MG63 (cell line): Measurements from ENCODE around the gene MYO19. TPM values are rescaled to one million over a fixed set of nuclear protein-coding genes. Genes with fewer than 3 reads are reported as not detected.

Source experiments
- DNase-seq: peaks from one replicate; pipeline ENCODE4 v3.0.0-alpha.2; 2020
- H3K27me3 ChIP-seq: fragments of 250-450 bp; sonication (Bioruptor Pico); 2 replicates; pipeline ENCODE4 v1.5.1; 2020; ENCODE audit warnings: mild to moderate bottlenecking, moderate library complexity
- H3K36me3 ChIP-seq: fragments of 250-450 bp; sonication (Bioruptor Pico); 2 replicates; pipeline ENCODE4 v1.5.1; 2020; ENCODE audit warnings: mild to moderate bottlenecking, moderate library complexity
- H3K4me3 ChIP-seq: fragments of 250-450 bp; sonication (Bioruptor Pico); 2 replicates; pipeline ENCODE4 v1.5.1; 2020; ENCODE audit warnings: mild to moderate bottlenecking, moderate library complexity
- H3K9me3 ChIP-seq: fragments of 250-450 bp; sonication (Bioruptor Pico); 2 replicates; pipeline ENCODE4 v1.5.1; 2020; ENCODE audit warnings: mild to moderate bottlenecking, moderate library complexity
- total RNA-seq: library from RNA; depleted of rRNA; stranded (reverse); fragments of >200 nt; shearing (Covaris generic); gene quantifications from 2 replicates; pipeline ENCODE4 v1.2.3, GENCODE V29; 2014; ENCODE audit warnings: low replicate concordance

MYO19 gene
- total RNA-seq, 1 experiment from 2014 or later: 73.9 TPM

DNA sequence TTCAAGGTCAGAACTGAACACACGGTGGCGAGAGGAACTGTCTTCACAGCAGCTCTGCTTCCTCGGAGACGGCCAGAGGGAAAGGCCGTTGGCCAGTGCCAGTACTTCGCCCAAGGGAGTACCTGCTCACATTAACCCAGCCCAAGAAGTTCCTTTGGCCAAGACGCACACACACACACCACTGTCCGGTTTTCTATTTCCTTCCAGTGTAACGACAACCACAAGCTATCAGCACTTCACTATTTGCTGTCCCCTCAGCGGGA is 9.3 kb upstream of the MYO19 start:
- Histone ChIP-seq H3K36me3 (peaks cover 71% of the 10 kb centered on the region), H3K9me3 (no peaks in the 10 kb centered on the region), H3K4me3 (peak overlapping the region; percentile 98), H3K27me3 (no peaks in the 10 kb centered on the region)
- DNase-seq: peak; percentile 52

DNA sequence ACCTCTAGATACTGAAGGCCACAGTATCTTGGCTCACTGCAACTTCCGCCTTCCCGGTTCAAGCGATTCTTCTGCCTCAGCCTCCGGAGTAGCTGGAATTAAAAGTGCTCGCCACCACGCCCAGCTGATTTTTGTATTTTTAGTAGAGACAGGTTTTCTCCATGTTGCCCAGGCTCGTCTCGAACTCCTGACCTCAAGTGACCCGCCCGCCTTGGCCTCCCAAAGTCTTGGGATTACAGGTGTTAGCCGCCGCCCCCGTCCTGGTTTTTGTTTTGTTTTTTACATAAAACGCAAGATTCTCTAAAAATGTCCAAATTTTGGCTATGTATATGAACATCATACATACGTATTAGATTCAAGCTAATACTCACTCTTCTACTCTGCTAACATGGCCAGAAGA is 8.1 kb upstream of the MYO19 start:
- H3K4me3 ChIP-seq: no peak overlapping the region
- DNase-seq: no peak
- no peaks in the 10 kb centered on the region for H3K27me3 ChIP-seq
- H3K36me3 ChIP-seq: peaks cover 74% of the 10 kb centered on the region
- no peaks in the 10 kb centered on the region for H3K9me3 ChIP-seq

DNA sequence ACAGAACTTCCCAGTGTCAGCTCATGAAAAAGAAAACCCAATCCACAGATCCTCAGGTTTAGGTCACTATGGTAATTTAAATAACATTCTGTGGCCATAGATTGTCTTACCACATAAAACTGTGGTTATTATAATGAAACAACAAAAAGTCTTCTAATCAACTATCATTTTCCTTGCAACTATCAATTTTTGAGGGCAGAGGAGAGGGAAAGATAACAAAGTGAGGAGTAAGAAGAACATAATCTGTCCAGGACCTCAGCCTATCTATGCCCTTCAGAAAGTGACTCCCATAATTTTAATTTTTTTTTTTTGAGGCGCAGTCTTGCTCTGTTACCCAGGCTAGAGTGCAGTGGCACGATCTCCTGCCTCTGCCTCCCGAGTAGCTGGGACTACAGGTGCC is 6.0 kb upstream of the MYO19 start:
- H3K9me3 ChIP-seq: no peaks in the 10 kb centered on the region
- H3K36me3 ChIP-seq: peaks cover 72% of the 10 kb centered on the region
- no peaks in the 10 kb centered on the region for H3K27me3 ChIP-seq
- no peak overlapping the region for H3K4me3 ChIP-seq
- DNase-seq: no peak

DNA sequence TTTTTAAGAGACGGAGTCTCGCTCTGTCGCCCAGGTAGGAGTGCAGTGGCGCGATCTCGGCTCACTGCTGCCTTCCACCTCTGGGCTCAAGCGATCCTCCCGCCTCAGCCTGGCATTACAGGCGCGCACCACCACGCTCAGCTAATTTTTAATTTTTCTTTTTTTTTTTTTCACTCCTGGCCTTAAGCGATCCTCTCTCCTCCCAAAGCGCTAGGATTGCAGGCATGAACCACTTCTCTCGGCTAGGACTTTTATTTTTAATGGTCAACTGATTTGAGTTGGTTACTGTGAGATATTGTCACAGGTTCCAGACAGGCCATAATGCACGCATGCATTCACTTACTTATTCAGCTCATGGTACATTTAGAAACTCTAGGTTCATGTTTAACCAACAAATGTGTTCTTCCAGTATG is 1.0 kb upstream of the MYO19 start:
- peaks cover 82% of the 10 kb centered on the region for H3K36me3 ChIP-seq
- H3K27me3 ChIP-seq: no peaks in the 10 kb centered on the region
- DNase-seq: no peak
- H3K9me3 ChIP-seq: no peaks in the 10 kb centered on the region
- H3K4me3 ChIP-seq: peak overlapping the region; percentile 100

- Histone ChIP-seq H3K36me3 (peaks cover 84% of the 10 kb centered on the region), H3K27me3 (no peaks in the 10 kb centered on the region), H3K4me3 (peak overlapping the region; percentile 100), H3K9me3 (no peaks in the 10 kb centered on the region)
- DNase-seq: peak; percentile 79
These were observed 481 bp downstream of the MYO19 start for GRCh38 chr17:36533935-36534839.

DNA sequence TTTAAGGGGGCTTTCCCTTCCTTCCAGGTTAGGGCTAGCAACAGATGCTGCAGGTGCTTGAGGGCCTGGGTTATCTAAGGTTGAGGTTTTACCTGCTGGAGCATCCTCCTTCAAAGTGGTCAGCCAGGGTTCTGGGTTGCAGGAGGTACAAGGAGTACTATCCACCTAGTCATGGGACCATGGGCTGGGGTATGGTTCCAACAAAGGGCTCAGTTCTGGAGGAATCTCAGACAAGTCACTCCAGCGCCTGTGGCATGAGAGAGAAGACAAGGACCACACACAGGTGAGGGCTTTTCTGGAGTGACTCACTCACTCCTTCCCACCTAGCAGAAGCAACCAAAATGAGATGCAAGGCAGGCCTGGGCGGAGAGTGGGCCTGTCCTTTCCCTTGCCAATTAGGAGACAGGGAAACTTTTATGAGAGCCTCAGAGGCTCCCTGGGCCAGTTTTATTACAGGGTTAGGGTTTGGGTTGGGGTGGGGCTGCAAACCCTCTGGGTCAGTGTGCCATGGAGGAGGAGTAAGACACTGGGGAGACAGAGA is 2.2 kb downstream of the MYO19 start:
- DNase-seq: no peak
- peaks cover 83% of the 10 kb centered on the region for H3K36me3 ChIP-seq
- H3K27me3 ChIP-seq: no peaks in the 10 kb centered on the region
- no peaks in the 10 kb centered on the region for H3K9me3 ChIP-seq
- no peak overlapping the region for H3K4me3 ChIP-seq

DNA sequence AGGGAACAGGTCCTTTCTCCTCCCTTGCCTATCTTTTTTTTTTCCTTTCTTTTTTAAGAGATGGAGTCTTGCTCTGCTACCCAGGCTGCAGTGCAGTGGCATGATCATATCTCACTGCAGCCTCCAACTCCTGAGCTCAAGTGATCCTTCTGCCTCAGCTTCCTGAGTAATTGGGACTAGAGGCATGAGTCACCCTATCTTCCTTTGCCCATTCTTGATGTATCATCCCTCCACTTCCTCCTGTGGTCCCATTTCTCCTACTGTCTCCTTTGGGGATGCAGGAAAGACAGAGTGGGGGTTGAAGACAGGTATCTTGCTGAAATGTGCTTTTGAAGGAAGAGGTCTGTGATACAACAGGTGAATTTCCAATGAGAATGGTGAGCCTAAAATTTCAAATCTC is 5.5 kb downstream of the MYO19 start:
- Histone ChIP-seq H3K4me3 (no peak overlapping the region), H3K36me3 (peaks cover 92% of the 10 kb centered on the region), H3K27me3 (no peaks in the 10 kb centered on the region), H3K9me3 (no peaks in the 10 kb centered on the region)
- peak; percentile 64 for DNase-seq

DNA sequence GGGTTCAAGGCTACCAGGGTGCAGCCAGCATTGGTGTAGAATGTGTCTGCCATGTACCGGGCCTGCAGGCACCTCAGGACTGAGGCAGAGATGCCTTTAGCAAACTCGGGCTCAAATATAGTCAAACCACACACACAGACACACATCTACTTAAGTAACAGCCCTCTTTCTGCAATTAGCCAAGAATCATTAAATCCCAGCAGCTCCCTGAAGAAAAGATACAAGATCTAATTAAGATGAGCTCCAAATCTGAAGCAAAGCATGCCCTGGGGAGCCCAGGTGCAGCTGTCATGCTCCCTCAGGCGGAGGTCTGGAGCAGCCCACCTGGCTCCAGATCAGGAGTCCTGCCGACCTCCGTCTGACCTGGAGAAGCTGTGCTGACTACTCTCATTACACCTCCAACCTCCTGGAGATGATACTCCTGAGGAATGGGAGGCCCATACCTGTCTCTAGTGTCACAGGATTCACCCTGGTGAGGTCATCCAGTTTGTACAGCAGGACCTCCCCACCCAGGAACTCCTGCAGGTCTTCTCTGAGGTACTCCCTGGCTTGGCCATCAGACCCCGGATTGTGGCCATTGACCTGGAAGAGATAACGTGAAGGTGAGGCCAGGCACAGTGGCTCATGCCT is 6.9 kb downstream of the MYO19 start:
- no peak overlapping the region for H3K4me3 ChIP-seq
- no peak for DNase-seq
- H3K9me3 ChIP-seq: no peaks in the 10 kb centered on the region
- H3K36me3 ChIP-seq: peaks cover 89% of the 10 kb centered on the region
- no peaks in the 10 kb centered on the region for H3K27me3 ChIP-seq

- Histone ChIP-seq H3K4me3 (no peak overlapping the region), H3K27me3 (no peaks in the 10 kb centered on the region), H3K9me3 (no peaks in the 10 kb centered on the region), H3K36me3 (peaks cover 86% of the 10 kb centered on the region)
- DNase-seq: no peak
These were observed 8.8 kb downstream of the MYO19 start for GRCh38 chr17:36525888-36526287.

GRCh38 chr17:36525113-36525512 is 9.6 kb downstream of the MYO19 start:
- H3K27me3 ChIP-seq: no peaks in the 10 kb centered on the region
- H3K36me3 ChIP-seq: peaks cover 88% of the 10 kb centered on the region
- no peak overlapping the region for H3K4me3 ChIP-seq
- H3K9me3 ChIP-seq: no peaks in the 10 kb centered on the region
- DNase-seq: no peak

- no peak overlapping the region for H3K4me3 ChIP-seq
- no peak for DNase-seq
- H3K9me3 ChIP-seq: no peaks in the 10 kb centered on the region
- H3K36me3 ChIP-seq: peaks cover 81% of the 10 kb centered on the region
- no peaks in the 10 kb centered on the region for H3K27me3 ChIP-seq
These were observed 10.2 kb downstream of the MYO19 start for GRCh38 chr17:36524428-36524876.

DNA sequence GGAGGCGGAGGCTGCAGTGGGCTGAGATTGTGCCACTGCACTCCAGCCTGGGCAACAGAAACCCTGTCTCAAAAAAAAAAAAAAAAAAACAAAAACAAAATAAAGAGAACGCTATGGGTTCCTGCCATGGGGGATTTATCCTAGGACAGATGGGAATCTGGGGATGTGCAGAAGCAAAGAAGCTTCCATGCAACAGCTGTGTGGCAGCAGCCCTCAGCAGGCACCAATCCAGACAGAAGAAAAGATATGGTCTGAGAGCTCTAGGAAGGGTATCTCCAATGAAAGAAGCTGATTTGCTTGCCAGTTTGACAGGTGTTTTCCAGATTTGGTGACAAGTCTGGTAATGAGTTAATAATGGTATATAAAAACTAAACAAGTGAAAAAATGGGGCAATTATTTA is 11.6 kb downstream of the MYO19 start:
- H3K27me3 ChIP-seq: no peaks in the 10 kb centered on the region

GRCh38 chr17:36515837-36516236 is 18.8 kb downstream of the MYO19 start:
- Histone ChIP-seq H3K9me3 (no peaks in the 10 kb centered on the region), H3K36me3 (peaks cover 79% of the 10 kb centered on the region), H3K4me3 (no peak overlapping the region), H3K27me3 (no peaks in the 10 kb centered on the region)
- no peak for DNase-seq

More for the DNA sequence above, 11.6 kb downstream of the MYO19 start:
- no peaks in the 10 kb centered on the region for H3K9me3 ChIP-seq
- DNase-seq: no peak
- no peak overlapping the region for H3K4me3 ChIP-seq
- peaks cover 78% of the 10 kb centered on the region for H3K36me3 ChIP-seq

- H3K27me3 ChIP-seq: no peaks in the 10 kb centered on the region
- no peak overlapping the region for H3K4me3 ChIP-seq
- H3K36me3 ChIP-seq: peaks cover 80% of the 10 kb centered on the region
- no peak for DNase-seq
- H3K9me3 ChIP-seq: no peaks in the 10 kb centered on the region
These were observed 19.8 kb downstream of the MYO19 start for GRCh38 chr17:36514856-36515255.

DNA sequence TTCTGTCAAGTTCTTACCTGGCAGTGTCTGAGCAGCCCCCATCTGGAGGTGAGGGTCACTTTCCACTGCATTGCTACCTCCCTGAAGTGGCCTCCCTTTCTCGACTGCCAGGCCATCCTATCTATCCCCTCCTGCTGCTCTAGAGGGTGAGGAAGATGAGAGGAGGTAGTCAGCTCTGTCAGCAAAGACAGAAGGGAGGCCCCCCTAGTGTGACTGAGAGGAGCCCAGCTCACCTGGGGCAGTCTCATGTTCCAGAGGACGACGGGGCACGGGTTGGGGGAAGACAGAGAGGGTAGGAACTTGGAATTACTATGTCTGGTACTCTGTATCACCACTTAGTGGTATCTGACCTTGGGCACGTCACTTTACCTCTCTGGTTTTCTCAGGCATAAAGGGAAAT is 22.0 kb downstream of the MYO19 start:
- H3K36me3 ChIP-seq: peaks cover 89% of the 10 kb centered on the region
- H3K9me3 ChIP-seq: no peaks in the 10 kb centered on the region
- no peaks in the 10 kb centered on the region for H3K27me3 ChIP-seq
- no peak for DNase-seq
- H3K4me3 ChIP-seq: no peak overlapping the region

DNA sequence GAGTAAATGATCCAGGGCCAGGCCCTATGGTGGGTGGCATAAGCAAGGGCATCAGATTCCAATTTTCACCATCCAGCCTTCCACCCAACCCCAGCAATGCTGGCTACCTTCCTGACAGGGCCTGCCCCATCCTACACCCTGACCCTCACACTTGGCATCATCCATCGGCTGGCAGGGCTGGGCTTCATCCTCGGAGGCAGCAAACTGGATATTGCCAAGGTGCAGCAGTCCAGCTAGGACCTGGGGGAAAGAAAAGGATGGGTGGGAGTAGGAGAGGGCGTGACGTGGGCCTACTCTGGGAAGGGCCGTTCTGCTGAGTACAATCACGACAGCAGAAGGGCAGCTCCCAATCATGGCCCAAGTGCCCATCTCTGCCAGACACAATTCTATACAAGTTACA is 23.5 kb downstream of the MYO19 start:
- H3K9me3 ChIP-seq: no peaks in the 10 kb centered on the region
- no peak overlapping the region for H3K4me3 ChIP-seq
- peaks cover 89% of the 10 kb centered on the region for H3K36me3 ChIP-seq
- DNase-seq: no peak
- no peaks in the 10 kb centered on the region for H3K27me3 ChIP-seq

DNA sequence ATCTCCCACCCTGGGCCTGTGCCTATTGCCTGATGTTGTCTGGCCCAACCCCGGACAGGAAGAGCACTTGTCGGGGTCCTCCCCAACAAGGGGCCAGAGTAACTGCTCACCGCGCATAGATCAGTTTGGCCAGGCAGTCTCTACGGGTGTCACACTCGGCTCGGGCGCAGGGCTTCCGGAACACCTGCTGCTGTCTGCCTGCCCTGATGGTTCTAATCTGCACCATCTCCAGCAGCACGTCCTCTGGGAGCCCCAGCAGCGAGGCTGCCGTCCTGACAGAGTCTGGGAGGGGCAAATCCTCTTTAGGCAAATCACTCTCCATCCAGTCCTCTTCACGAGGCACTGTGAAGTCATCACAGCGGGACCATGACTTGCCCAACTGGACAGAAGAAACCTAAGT is 24.0 kb downstream of the MYO19 start:
- Histone ChIP-seq H3K4me3 (no peak overlapping the region), H3K27me3 (no peaks in the 10 kb centered on the region), H3K9me3 (no peaks in the 10 kb centered on the region), H3K36me3 (peaks cover 90% of the 10 kb centered on the region)
- DNase-seq: no peak
